Chondrocyte (in vitro differentiated cells): ENCODE measurements around the gene TENT5C. TPM values are rescaled to one million over a fixed set of nuclear protein-coding genes. Genes with fewer than 3 reads are reported as not detected.

Experiments used
- DNase-seq: peaks from one replicate; pipeline ENCODE4 v3.0.0; 2021; ENCODE audit warnings: mixed read lengths, low spot score
- H3K27ac Mint-ChIP-seq: one replicate; pipeline ENCODE4 v1.8.0; 2021; ENCODE audit warnings: mild to moderate bottlenecking, moderate library complexity, mixed read lengths; ENCODE audit not compliant: unreplicated experiment
- H3K27me3 Mint-ChIP-seq: 2 replicates; pipeline ENCODE4 v1.8.0; 2021; ENCODE audit warnings: low read depth, mixed read lengths
- H3K36me3 Mint-ChIP-seq: 2 replicates; pipeline ENCODE4 v1.8.0; 2021; ENCODE audit warnings: low read depth, mixed read lengths
- H3K4me1 Mint-ChIP-seq: 2 replicates; pipeline ENCODE4 v1.8.0; 2021; ENCODE audit warnings: low read depth, mild to moderate bottlenecking, mixed read lengths
- H3K4me3 Mint-ChIP-seq: one replicate; pipeline ENCODE4 v1.8.0; 2021; ENCODE audit warnings: mild to moderate bottlenecking, moderate library complexity, mixed read lengths; ENCODE audit not compliant: unreplicated experiment
- H3K9me3 Mint-ChIP-seq: 2 replicates; pipeline ENCODE4 v1.8.0; 2021; ENCODE audit warnings: low read depth, mixed read lengths
- total RNA-seq: library from RNA; stranded (reverse); gene quantifications from 3 replicates; pipeline ENCODE4 v1.2.1, GENCODE V29; 2021
- TF ChIP-seq, protein P1 (sequence below): fragments of 200-600 bp; sonication (generic); IDR thresholded peaks from 2 replicates; pipeline ENCODE4 v1.5.0; 2021; ENCODE audit warnings: antibody characterized with exemption, mild to moderate bottlenecking, moderate library complexity

Gene TENT5C
- total RNA-seq, 1 donor from 2014 or later: 0.20 TPM

GRCh38 chr1:117627546-117628130, 21.8 kb downstream of the TENT5C start:
- Mint-ChIP-seq H3K4me1 (peaks cover 20% of the 10 kb centered on the region), H3K36me3 (no peaks in the 10 kb centered on the region), H3K27ac (no peak overlapping the region), H3K9me3 (no peaks in the 10 kb centered on the region), H3K27me3 (peaks cover 8% of the 10 kb centered on the region), H3K4me3 (no peak overlapping the region)
- TF ChIP-seq, protein P1, sequence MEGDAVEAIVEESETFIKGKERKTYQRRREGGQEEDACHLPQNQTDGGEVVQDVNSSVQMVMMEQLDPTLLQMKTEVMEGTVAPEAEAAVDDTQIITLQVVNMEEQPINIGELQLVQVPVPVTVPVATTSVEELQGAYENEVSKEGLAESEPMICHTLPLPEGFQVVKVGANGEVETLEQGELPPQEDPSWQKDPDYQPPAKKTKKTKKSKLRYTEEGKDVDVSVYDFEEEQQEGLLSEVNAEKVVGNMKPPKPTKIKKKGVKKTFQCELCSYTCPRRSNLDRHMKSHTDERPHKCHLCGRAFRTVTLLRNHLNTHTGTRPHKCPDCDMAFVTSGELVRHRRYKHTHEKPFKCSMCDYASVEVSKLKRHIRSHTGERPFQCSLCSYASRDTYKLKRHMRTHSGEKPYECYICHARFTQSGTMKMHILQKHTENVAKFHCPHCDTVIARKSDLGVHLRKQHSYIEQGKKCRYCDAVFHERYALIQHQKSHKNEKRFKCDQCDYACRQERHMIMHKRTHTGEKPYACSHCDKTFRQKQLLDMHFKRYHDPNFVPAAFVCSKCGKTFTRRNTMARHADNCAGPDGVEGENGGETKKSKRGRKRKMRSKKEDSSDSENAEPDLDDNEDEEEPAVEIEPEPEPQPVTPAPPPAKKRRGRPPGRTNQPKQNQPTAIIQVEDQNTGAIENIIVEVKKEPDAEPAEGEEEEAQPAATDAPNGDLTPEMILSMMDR: no peak
- DNase-seq: no peak

DNA sequence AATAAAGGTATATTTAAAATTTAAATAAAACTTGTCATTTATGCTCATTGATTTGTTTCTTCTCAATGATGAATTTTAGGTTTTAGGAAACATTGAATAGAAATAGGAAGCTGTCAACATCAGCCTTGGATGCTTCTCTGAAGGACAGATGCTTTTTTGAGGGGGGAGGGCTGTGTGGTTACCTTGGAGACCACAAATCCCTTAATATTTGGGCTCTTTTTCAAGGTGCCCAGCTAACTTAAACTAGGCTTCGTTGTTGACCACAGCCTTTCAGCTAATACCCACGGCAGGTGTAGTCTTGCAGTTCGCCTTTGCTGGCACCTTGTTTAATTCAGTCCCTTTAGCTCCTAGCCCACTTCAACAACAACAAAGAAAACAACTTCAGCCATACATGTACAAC, 22.5 kb downstream of the TENT5C start:
- Mint-ChIP-seq H3K9me3 (no peaks in the 10 kb centered on the region), H3K4me1 (peaks cover 21% of the 10 kb centered on the region), H3K27me3 (peaks cover 9% of the 10 kb centered on the region), H3K27ac (no peak overlapping the region), H3K4me3 (no peak overlapping the region), H3K36me3 (no peaks in the 10 kb centered on the region)
- DNase-seq: no peak
- TF ChIP-seq, protein P1: no peak

- Mint-ChIP-seq H3K4me3 (no peak overlapping the region), H3K27me3 (peaks cover 9% of the 10 kb centered on the region), H3K9me3 (no peaks in the 10 kb centered on the region), H3K36me3 (no peaks in the 10 kb centered on the region), H3K27ac (no peak overlapping the region), H3K4me1 (peaks cover 21% of the 10 kb centered on the region)
- DNase-seq: no peak
- TF ChIP-seq, protein P1: no peak
These were observed 24.0 kb downstream of the TENT5C start for GRCh38 chr1:117629625-117630422.

- Mint-ChIP-seq H3K27me3 (peaks cover 10% of the 10 kb centered on the region), H3K4me1 (peaks cover 21% of the 10 kb centered on the region), H3K36me3 (no peaks in the 10 kb centered on the region), H3K9me3 (no peaks in the 10 kb centered on the region), H3K27ac (no peak overlapping the region), H3K4me3 (no peak overlapping the region)
- TF ChIP-seq, protein P1: no peak
- DNase-seq: no peak
These were observed 24.7 kb downstream of the TENT5C start for GRCh38 chr1:117630423-117630998.

DNA sequence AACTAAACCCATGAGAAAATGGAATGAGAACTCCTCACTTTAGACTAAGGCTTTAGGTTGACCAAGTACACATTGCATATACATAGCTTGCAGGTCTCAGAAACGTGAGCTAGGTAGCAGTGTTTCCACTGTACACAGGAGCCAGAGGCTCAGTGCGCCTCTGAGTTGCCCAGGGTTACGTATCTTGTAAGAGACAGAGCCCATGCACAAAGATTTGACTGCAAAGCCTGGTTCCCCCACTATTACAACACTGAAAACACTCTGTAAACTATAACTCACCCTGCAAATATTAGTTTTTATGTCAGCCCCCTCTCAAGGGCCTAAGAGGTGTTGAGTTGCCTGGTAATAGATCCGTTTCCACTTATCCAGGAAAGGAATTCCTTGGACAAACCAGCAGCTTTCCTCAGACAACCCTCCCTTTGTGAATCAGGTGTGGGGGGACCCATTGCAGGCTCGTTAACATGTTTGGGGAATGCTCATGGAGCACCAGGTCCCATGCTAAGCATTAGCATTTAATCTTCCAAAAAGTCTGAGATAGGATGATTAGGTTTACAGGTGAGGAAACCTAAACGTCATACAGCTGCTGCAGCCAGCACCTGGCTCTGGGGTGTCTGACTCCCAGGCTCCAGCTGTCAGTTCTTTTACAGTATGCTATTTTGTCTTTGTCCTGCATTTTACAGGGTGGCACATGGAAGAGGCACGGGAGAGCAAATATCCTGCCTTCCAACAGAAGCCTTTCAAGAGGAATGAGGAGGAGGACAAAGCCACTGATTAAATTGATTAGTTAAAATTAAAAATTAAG, 25.7 kb downstream of the TENT5C start:
- Mint-ChIP-seq H3K4me1 (peaks cover 21% of the 10 kb centered on the region), H3K4me3 (no peak overlapping the region), H3K36me3 (no peaks in the 10 kb centered on the region), H3K27me3 (peaks cover 10% of the 10 kb centered on the region), H3K9me3 (no peaks in the 10 kb centered on the region), H3K27ac (no peak overlapping the region)
- TF ChIP-seq, protein P1: no peak
- no peak for DNase-seq
